Caco-2 (cell line): Measurements from ENCODE around the gene PRELID3B. TPM values are rescaled to one million over a fixed set of nuclear protein-coding genes. Genes with fewer than 3 reads are reported as not detected.

ENCODE experiments used
- BruUV-seq: library from RNA; stranded (reverse); fragments of 400-500 nt; replicated peaks from 2 replicates; lab custom pipeline; 2021; lab: Mats Ljungman, UMichigan
- CTCF ChIA-PET: fragments of 300-600 bp; sonication (Branson Sonifier 250); formaldehyde crosslinking; loops from one replicate; lab custom pipeline; 2022; ENCODE audit warnings: antibody characterized with exemption; lab: Charles Lee
- POLR2A ChIA-PET: fragments of 300-600 bp; sonication (Branson Sonifier 250); formaldehyde crosslinking; loops from one replicate; lab custom pipeline; 2022; ENCODE audit warnings: antibody characterized with exemption; lab: Charles Lee
- DNase-seq, 2 experiments: peaks; one replicate each; pipeline versions ENCODE4 v3.0.0 to v3.0.0-alpha.2; 2020 to 2022
- H3K27me3 ChIP-seq: replicated peaks from 2 replicates; pipeline ENCODE4 v1.6.0; 2011; ENCODE audit warnings: low read length; ENCODE audit not compliant: control insufficient read depth, insufficient read depth
- H3K36me3 ChIP-seq: 2 replicates; pipeline ENCODE4 v1.5.1; 2011; ENCODE audit warnings: low read length; ENCODE audit not compliant: control insufficient read depth, insufficient read depth
- H3K4me1 ChIP-seq: fragments of 250-450 bp; sonication (Bioruptor Pico); 2 replicates; pipeline ENCODE4 v1.5.1; 2020; ENCODE audit warnings: mild to moderate bottlenecking
- H3K4me3 ChIP-seq: 2 replicates; pipeline ENCODE4 v1.5.1; 2011; ENCODE audit warnings: low read depth, mild to moderate bottlenecking, control low read depth, low read length
- H3K9me3 ChIP-seq: fragments of 250-450 bp; sonication (Bioruptor Pico); 2 replicates; pipeline ENCODE4 v1.5.1; 2020; ENCODE audit warnings: mild to moderate bottlenecking, moderate library complexity
- H3K27ac Mint-ChIP-seq: one replicate; pipeline ENCODE4 v1.8.0; 2022; ENCODE audit warnings: mixed read lengths; ENCODE audit not compliant: unreplicated experiment
- H3K27me3 Mint-ChIP-seq: one replicate; pipeline ENCODE4 v1.8.0; 2022; ENCODE audit warnings: mixed read lengths; ENCODE audit not compliant: insufficient read depth, unreplicated experiment
- H3K36me3 Mint-ChIP-seq: one replicate; pipeline ENCODE4 v1.8.0; 2022; ENCODE audit warnings: mild to moderate bottlenecking, mixed read lengths; ENCODE audit not compliant: insufficient read depth, unreplicated experiment
- H3K4me1 Mint-ChIP-seq: one replicate; pipeline ENCODE4 v1.8.0; 2022; ENCODE audit warnings: low read depth, mixed read lengths; ENCODE audit not compliant: unreplicated experiment
- H3K4me3 Mint-ChIP-seq: one replicate; pipeline ENCODE4 v1.8.0; 2022; ENCODE audit warnings: mild to moderate bottlenecking, moderate library complexity, mixed read lengths; ENCODE audit not compliant: unreplicated experiment
- H3K9me3 Mint-ChIP-seq: one replicate; pipeline ENCODE4 v1.8.0; 2022; ENCODE audit warnings: mixed read lengths; ENCODE audit not compliant: unreplicated experiment
- intact Hi-C: fragments of 100-400 bp; cut with micrococcal nuclease; formaldehyde crosslinking; loops from one replicate; pipeline ENCODE4 v1.10.0; 2022; ENCODE audit not compliant: unreplicated experiment
- total RNA-seq: library from RNA; stranded (reverse); gene quantifications from 2 replicates; pipeline ENCODE4 v1.2.3, GENCODE V29; 2022
- TF ChIP-seq, protein P1 (sequence below), 2 experiments: fragments of 200-600 bp in 1 of 2; IDR thresholded peaks; 1 replicate in 1 of 2; 2 replicates in 1 of 2; pipeline versions ENCODE4 v1.5.1 to v1.8.0; 2011 to 2022; ENCODE audit warnings: antibody characterized with exemption in 1 of 2, control low read depth in 1 of 2, inconsistent platforms in 1 of 2, low read depth in 1 of 2, low read length in 1 of 2, mild to moderate bottlenecking in 1 of 2, moderate library complexity in 1 of 2; ENCODE audit not compliant: insufficient read depth in 1 of 2, severe bottlenecking in 1 of 2, unreplicated experiment in 1 of 2

Gene PRELID3B
- total RNA-seq, 1 experiment from 2014 or later: 171 TPM

DNA sequence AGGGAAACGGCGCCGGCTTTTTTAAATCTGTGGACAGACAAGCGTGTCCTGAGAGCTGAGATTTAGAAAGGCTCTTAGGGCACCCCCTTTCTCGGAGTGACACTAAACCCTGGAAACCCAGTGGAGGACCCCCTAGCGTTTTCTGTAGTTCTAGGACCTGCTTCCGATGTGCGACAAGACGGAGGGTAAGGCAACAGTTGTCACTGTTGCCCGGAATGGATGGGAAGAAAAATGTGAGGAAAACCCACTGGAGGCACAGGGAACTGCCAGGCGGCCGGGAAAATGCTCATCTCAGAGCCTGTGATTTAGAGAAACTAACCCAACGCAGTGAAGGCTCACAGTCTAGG, 9.9 kb downstream of the PRELID3B start:
- CTCF ChIA-PET: interaction anchor here (0.6 to 1.3 kb wide), 16 partner anchors 8 to 463 kb away, joined by 3 to 11 read pairs (median 4); partner anchors contain the start of genes NELFCD, PRELID3B and TUBB1
- BruUV-seq: TSS peak; percentile 92
- Mint-ChIP-seq H3K27ac (peak overlapping the region; percentile 90), H3K27me3 (no peaks in the 10 kb centered on the region), H3K4me1 (peaks cover 13% of the 10 kb centered on the region), H3K36me3 (peaks cover 93% of the 10 kb centered on the region), H3K9me3 (no peaks in the 10 kb centered on the region), H3K4me3 (peak overlapping the region; percentile 85)
- Histone ChIP-seq H3K4me1 (peaks cover 21% of the 10 kb centered on the region), H3K4me3 (peak overlapping the region; percentile 49), H3K9me3 (no peaks in the 10 kb centered on the region), H3K27me3 (no peaks in the 10 kb centered on the region), H3K36me3 (peaks cover 18% of the 10 kb centered on the region)
- intact Hi-C loops: loop anchor here (1.0 to 5.0 kb wide), 6 partner anchors 10 to 160 kb away; partner anchors contain the start of genes CTSZ, NELFCD and PRELID3B
- TF ChIP-seq, protein P1, sequence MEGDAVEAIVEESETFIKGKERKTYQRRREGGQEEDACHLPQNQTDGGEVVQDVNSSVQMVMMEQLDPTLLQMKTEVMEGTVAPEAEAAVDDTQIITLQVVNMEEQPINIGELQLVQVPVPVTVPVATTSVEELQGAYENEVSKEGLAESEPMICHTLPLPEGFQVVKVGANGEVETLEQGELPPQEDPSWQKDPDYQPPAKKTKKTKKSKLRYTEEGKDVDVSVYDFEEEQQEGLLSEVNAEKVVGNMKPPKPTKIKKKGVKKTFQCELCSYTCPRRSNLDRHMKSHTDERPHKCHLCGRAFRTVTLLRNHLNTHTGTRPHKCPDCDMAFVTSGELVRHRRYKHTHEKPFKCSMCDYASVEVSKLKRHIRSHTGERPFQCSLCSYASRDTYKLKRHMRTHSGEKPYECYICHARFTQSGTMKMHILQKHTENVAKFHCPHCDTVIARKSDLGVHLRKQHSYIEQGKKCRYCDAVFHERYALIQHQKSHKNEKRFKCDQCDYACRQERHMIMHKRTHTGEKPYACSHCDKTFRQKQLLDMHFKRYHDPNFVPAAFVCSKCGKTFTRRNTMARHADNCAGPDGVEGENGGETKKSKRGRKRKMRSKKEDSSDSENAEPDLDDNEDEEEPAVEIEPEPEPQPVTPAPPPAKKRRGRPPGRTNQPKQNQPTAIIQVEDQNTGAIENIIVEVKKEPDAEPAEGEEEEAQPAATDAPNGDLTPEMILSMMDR (IDR thresholded peaks at IDR 0.05; ENCODE audit: insufficient read depth in 1 of 2, low read depth in 1 of 2, low read length in 1 of 2, severe bottlenecking in 1 of 2, unreplicated experiment in 1 of 2): peak in 1 of 2 experiments; percentile 66
- no peak for DNase-seq
- POLR2A ChIA-PET: interaction anchor here (0.6 to 2.3 kb wide), 25 partner anchors 9 to 907 kb away, joined by 3 to 56 read pairs (median 6); partner anchors contain the start of genes FAM217B, NELFCD, PPP1R3D and PRELID3B

DNA sequence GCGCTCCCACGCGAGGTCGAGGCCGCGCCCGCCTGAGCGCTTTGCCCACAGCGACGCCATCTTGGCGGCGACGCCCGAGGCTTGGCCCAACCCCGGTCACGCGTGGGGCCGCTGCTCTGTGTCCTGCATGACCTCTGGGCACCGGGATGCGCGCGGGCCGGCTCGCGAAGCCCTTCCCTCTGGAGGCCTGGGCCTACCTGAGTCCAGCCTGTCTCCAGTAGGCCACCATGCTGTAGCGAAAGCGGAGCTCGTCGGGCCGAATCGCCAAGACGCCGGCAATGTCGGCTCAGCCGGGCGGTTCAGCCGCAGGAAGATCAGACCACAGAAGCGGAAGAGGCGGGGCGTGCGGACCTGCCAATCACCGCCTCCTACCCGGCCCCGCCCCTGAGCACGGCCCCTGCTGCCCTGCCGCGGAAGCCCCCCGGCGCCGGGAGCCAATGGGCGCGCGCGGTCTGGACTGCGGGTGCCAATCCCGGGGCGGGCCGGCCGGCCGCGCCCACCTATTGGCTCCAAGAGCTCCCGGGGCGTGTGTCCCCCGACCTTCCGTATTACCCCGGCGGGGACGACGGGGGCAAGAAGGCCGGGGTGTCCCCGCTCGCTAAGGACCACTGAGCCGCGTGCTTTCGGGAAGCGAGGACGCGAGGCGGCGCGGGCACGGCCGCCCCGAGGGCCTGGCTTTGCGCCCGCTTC, 10.4 kb downstream of the PRELID3B start, which contains the start of gene ATP5F1E:
ATP5F1E (minus strand) TSS at position 313 of the 690 bp plus-strand sequence; CDS start at position 229, 84 bp downstream.
- Mint-ChIP-seq H3K4me1 (peaks cover 13% of the 10 kb centered on the region), H3K4me3 (peak within 1 kb of the TSS; percentile 85), H3K27ac (peak within 1 kb of the TSS; percentile 90), H3K9me3 (no peaks in the 10 kb centered on the region), H3K36me3 (peaks cover 93% of the 10 kb centered on the region), H3K27me3 (no peaks in the 10 kb centered on the region)
- Histone ChIP-seq H3K4me1 (peaks cover 21% of the 10 kb centered on the region), H3K4me3 (peak within 1 kb of the TSS; percentile 94), H3K36me3 (peaks cover 15% of the 10 kb centered on the region), H3K9me3 (no peaks in the 10 kb centered on the region), H3K27me3 (no peaks in the 10 kb centered on the region)
- intact Hi-C loops: loop anchor here (1.0 to 5.0 kb wide), 6 partner anchors 10 to 160 kb away; partner anchors contain the start of genes CTSZ, NELFCD and PRELID3B
- DNase-seq: peak; percentile 99 to 100
- ChIA-PET CTCF (interaction anchor here (0.6 to 1.3 kb wide), 18 partner anchors 8 to 792 kb away, joined by 3 to 11 read pairs (median 4); partner anchors contain the start of genes NELFCD, PRELID3B and TUBB1), POLR2A (interaction anchor here (0.6 to 2.3 kb wide), 27 partner anchors 10 to 908 kb away, joined by 3 to 56 read pairs (median 6); partner anchors contain the start of genes FAM217B, NELFCD, PPP1R3D and PRELID3B)
- TF ChIP-seq, protein P1 (IDR thresholded peaks at IDR 0.05; ENCODE audit: insufficient read depth in 1 of 2, low read depth in 1 of 2, low read length in 1 of 2, severe bottlenecking in 1 of 2, unreplicated experiment in 1 of 2): peak in 1 of 2 experiments; percentile 32
- no TSS peak for BruUV-seq

DNA sequence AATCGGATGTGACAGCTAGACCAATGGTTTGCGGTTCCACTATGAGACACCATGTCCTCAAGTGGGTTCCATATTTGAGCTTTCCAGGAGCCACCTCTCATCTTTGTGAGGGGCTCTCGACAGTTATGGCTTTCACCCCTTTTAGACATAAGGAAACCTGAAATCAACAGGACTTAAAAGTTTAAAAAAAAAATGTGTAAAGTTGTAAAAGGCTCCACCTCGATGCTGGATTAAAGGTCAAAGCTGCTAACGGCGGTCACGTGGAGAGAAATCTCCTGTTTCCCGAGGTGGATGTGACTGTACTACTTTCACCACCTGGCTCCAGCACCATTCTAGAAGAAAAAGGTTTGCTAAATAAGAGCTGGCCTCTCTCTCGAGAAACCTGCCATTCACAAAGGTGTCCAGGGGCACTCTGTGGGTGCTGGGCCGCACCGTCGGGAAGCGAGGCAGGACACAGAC, 11.0 kb downstream of the PRELID3B start:
- no TSS peak for BruUV-seq
- H3K9me3 Mint-ChIP-seq: no peaks in the 10 kb centered on the region
- Histone ChIP-seq H3K4me3 (peak overlapping the region; percentile 94), H3K4me1 (peaks cover 21% of the 10 kb centered on the region), H3K36me3 (peaks cover 13% of the 10 kb centered on the region), H3K9me3 (no peaks in the 10 kb centered on the region), H3K27me3 (no peaks in the 10 kb centered on the region)
- H3K27ac Mint-ChIP-seq: peak overlapping the region; percentile 90
- peaks cover 93% of the 10 kb centered on the region for H3K36me3 Mint-ChIP-seq
- DNase-seq: no peak
- H3K4me3 Mint-ChIP-seq: peak overlapping the region; percentile 85
- TF ChIP-seq, protein P1 (IDR thresholded peaks at IDR 0.05; ENCODE audit: insufficient read depth in 1 of 2, low read depth in 1 of 2, low read length in 1 of 2, severe bottlenecking in 1 of 2, unreplicated experiment in 1 of 2): no peak
- intact Hi-C loops: loop anchor here (1.0 to 5.0 kb wide), 6 partner anchors 11 to 159 kb away; partner anchors contain the start of genes CTSZ, NELFCD and PRELID3B
- ChIA-PET POLR2A (interaction anchor here (0.6 to 2.3 kb wide), 11 partner anchors 10 to 643 kb away, joined by 4 to 56 read pairs (median 12); partner anchors contain the start of genes NELFCD, PRELID3B, TUBB1 and VAPB), CTCF (interaction anchor here (0.6 to 1.3 kb wide), 10 partner anchors 11 to 791 kb away, joined by 3 to 11 read pairs (median 5); partner anchors contain the start of genes NELFCD and PRELID3B)
- no peaks in the 10 kb centered on the region for H3K27me3 Mint-ChIP-seq
- peaks cover 13% of the 10 kb centered on the region for H3K4me1 Mint-ChIP-seq
